GM12878 (cell line): ENCODE results near the gene ZNF101. TPM values are rescaled to one million over a fixed set of nuclear protein-coding genes. Genes with fewer than 3 reads are reported as not detected.

Experiments
- ASH2L ChIP-seq: fragments of 300-600, 200-600 bp; sonication (generic); IDR thresholded peaks from 2 replicates; pipeline ENCODE4 v1.6.1; 2017; ENCODE audit warnings: low read depth, mild to moderate bottlenecking, borderline replicate concordance
- BACH1 ChIP-seq: fragments of 450-650 bp; IDR thresholded peaks from 2 replicates; pipeline ENCODE4 v1.6.1; 2017; ENCODE audit warnings: mild to moderate bottlenecking, borderline replicate concordance
- BCL11A ChIP-seq: IDR thresholded peaks from 2 replicates; pipeline ENCODE4 v1.6.1; 2011; ENCODE audit warnings: low read depth, low read length
- BHLHE40 ChIP-seq, 2 experiments: fragments of 450-650 bp in 1 of 2; IDR thresholded peaks; 2 replicates each; pipeline ENCODE4 v1.6.1; 2011 to 2017; ENCODE audit warnings: low read depth in 2 of 2, borderline replicate concordance in 1 of 2, improper control_type of control experiment in 1 of 2, low read length in 1 of 2, mild to moderate bottlenecking in 1 of 2
- CBX3 ChIP-seq: fragments of 200-600 bp; sonication (generic); IDR thresholded peaks from 2 replicates; pipeline ENCODE4 v1.6.1; 2016; ENCODE audit warnings: low read depth, borderline replicate concordance
- JUNB ChIP-seq: IDR thresholded peaks from 2 replicates; pipeline ENCODE4 v1.6.1; 2016; ENCODE audit warnings: antibody characterized with exemption, mild to moderate bottlenecking
- NR2C1 ChIP-seq: fragments of 450-650 bp; IDR thresholded peaks from 2 replicates; pipeline ENCODE4 v1.6.1; 2017; ENCODE audit warnings: antibody characterized with exemption, mild to moderate bottlenecking, moderate library complexity
- POLR2A ChIP-seq: IDR thresholded peaks from 2 replicates; pipeline ENCODE4 v1.6.1; 2011; ENCODE audit warnings: low read depth, mild to moderate bottlenecking, low read length
- POU2F2 ChIP-seq: IDR thresholded peaks from 3 replicates; pipeline ENCODE4 v1.6.1; 2011; ENCODE audit warnings: low read depth, mild to moderate bottlenecking, low read length, borderline replicate concordance
- RBBP5 ChIP-seq: fragments of 200-600 bp; sonication (generic); conservative IDR thresholded peaks from 2 replicates; pipeline ENCODE4 v1.6.1; 2016
- RCOR1 ChIP-seq: conservative IDR thresholded peaks from 2 replicates; pipeline ENCODE4 v1.6.1; 2012; ENCODE audit warnings: low read depth, low read length, improper control_type of control experiment
- SREBF1 ChIP-seq: IDR thresholded peaks from 2 replicates; pipeline ENCODE4 v1.6.1; 2012; ENCODE audit warnings: mild to moderate bottlenecking, low read length
- TAF1 ChIP-seq: IDR thresholded peaks from 2 replicates; pipeline ENCODE4 v1.6.1; 2011; ENCODE audit warnings: mild to moderate bottlenecking, low read depth, low read length, borderline replicate concordance
- TCF7 ChIP-seq: IDR thresholded peaks from 2 replicates; pipeline ENCODE4 v1.6.1; 2014; ENCODE audit warnings: antibody characterized with exemption, borderline replicate concordance
- ZNF217 ChIP-seq: fragments of 450-650 bp; IDR thresholded peaks from 2 replicates; pipeline ENCODE4 v1.6.1; 2017; ENCODE audit warnings: antibody characterized with exemption, mild to moderate bottlenecking
- ZNF384 ChIP-seq: IDR thresholded peaks from 2 replicates; pipeline ENCODE4 v1.6.1; 2012; ENCODE audit warnings: low read depth, mild to moderate bottlenecking, low read length, improper control_type of control experiment, borderline replicate concordance
- polyA plus RNA-seq, 11 experiments: library from polyadenylated mRNA; depleted of rRNA in 4 of 11; unstranded in 6 of 11; stranded (reverse) in 5 of 11; fragments of >200 nt; fragmentation: Nextera tagmentation in 4 of 11; fragmentation: Illumina TruSeq in 1 of 11; extraction: Ambion mirVana in 4 of 11; extraction: Trizol in 1 of 11; gene quantifications; 1 replicate in 1 of 11; 2 replicates in 10 of 11; pipeline versions ENCODE4 v1.2.1 to v1.2.3, GENCODE V29; 2011 to 2016; ENCODE audit warnings: inconsistent platforms in 2 of 11, missing spikeins in 2 of 11, low read depth in 1 of 11
- total RNA-seq, 4 experiments: library from RNA; depleted of rRNA in 3 of 4; stranded (reverse); fragments of >200 nt in 3 of 4; fragmentation: Illumina TruSeq in 1 of 4; extraction: Trizol in 1 of 4; gene quantifications; 2 replicates each; pipeline versions ENCODE4 v1.2.1 to v1.2.3, GENCODE V29; 2013 to 2021
- TF ChIP-seq, protein P1 (sequence below): IDR thresholded peaks from 2 replicates; pipeline ENCODE4 v1.6.1; 2012; ENCODE audit warnings: mild to moderate bottlenecking, low read depth, low read length
- TF ChIP-seq, protein P2 (sequence below): IDR thresholded peaks from 2 replicates; pipeline ENCODE4 v1.6.1; 2011; ENCODE audit warnings: low read depth, low read length, improper control_type of control experiment, borderline replicate concordance
- TF ChIP-seq, protein P3 (sequence below): fragments of 450-650 bp; IDR thresholded peaks from 2 replicates; pipeline ENCODE4 v1.6.1; 2017; ENCODE audit warnings: mild to moderate bottlenecking, moderate library complexity

Gene ZNF101
- total and polyA plus RNA-seq, 10 of the 15 experiments (the other 5 are each of a cell fraction or from before 2014, with no cell fraction given) = 15.2 to 40.5 (median 19.8) TPM

DNA sequence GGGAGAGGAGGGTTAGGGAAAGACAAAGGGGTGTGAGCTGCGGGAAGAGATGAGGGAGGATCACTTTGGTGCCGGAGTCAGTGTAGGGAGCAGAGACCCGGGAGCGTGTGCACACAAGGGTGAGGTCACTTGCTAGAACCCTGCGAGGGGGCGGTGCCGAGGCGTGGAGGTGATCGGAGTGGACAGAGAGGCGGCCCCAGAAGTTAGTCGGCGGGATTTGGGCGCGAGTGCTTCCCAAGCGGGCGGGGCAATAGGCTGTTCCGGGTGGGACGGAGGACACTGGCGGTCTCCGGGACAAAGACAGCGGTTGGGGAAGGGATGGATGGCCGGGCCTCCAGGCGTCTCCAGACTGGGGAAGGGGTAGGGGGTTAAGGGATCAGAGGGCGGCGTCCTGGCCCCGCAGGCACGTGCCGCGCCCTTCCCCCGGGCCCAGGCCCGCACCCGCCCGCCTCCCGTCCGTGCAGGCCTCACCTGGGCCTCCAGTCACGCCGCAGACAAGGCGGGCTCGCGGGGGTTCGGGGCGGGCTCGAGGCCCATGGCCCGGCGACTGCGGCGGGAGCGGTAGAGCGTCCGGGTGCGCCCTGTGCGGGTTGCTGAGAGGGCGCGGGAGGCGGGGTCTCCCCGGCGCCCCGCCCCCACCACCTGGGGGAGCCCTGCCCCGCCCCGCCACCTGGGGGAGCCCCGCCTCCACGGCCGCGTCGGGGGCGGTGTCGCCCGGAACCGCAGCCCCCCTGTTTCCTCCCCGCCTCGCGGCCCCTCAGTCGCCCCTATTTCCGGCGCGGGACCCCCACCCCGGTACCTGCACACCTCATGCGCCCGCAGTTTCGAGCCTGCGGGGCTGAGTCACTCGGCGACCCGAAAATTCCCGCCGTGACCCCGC, 40.8 kb upstream of the ZNF101 start, which contains the start of gene LPAR2 (continued):
- TF ChIP-seq, protein P1, sequence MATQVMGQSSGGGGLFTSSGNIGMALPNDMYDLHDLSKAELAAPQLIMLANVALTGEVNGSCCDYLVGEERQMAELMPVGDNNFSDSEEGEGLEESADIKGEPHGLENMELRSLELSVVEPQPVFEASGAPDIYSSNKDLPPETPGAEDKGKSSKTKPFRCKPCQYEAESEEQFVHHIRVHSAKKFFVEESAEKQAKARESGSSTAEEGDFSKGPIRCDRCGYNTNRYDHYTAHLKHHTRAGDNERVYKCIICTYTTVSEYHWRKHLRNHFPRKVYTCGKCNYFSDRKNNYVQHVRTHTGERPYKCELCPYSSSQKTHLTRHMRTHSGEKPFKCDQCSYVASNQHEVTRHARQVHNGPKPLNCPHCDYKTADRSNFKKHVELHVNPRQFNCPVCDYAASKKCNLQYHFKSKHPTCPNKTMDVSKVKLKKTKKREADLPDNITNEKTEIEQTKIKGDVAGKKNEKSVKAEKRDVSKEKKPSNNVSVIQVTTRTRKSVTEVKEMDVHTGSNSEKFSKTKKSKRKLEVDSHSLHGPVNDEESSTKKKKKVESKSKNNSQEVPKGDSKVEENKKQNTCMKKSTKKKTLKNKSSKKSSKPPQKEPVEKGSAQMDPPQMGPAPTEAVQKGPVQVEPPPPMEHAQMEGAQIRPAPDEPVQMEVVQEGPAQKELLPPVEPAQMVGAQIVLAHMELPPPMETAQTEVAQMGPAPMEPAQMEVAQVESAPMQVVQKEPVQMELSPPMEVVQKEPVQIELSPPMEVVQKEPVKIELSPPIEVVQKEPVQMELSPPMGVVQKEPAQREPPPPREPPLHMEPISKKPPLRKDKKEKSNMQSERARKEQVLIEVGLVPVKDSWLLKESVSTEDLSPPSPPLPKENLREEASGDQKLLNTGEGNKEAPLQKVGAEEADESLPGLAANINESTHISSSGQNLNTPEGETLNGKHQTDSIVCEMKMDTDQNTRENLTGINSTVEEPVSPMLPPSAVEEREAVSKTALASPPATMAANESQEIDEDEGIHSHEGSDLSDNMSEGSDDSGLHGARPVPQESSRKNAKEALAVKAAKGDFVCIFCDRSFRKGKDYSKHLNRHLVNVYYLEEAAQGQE = no peak
- TF ChIP-seq ZNF217 (no peak), CBX3 (no peak), RBBP5 (no peak), SREBF1 (no peak), BACH1 (peak; percentile 70; the same call in 1 of the 2 replicates), ASH2L (no peak), NR2C1 (no peak), JUNB (no peak), POU2F2 (no peak; the same call in 2 of the 3 replicates), POLR2A (peak; percentile 31), ZNF384 (no peak), TCF7 (no peak), BCL11A (no peak), BHLHE40 (IDR thresholded peaks at IDR 0.05; ENCODE audit: borderline replicate concordance in 1 of 2, low read depth in 2 of 2, low read length in 1 of 2) (peak; percentile 93 to 99), RCOR1 (no peak), TAF1 (0 out of 2 replicates have a peak, but pooled peaks have one; percentile 22)
- TF ChIP-seq, protein P2, sequence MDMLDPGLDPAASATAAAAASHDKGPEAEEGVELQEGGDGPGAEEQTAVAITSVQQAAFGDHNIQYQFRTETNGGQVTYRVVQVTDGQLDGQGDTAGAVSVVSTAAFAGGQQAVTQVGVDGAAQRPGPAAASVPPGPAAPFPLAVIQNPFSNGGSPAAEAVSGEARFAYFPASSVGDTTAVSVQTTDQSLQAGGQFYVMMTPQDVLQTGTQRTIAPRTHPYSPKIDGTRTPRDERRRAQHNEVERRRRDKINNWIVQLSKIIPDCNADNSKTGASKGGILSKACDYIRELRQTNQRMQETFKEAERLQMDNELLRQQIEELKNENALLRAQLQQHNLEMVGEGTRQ = no peak
- TF ChIP-seq, protein P3, sequence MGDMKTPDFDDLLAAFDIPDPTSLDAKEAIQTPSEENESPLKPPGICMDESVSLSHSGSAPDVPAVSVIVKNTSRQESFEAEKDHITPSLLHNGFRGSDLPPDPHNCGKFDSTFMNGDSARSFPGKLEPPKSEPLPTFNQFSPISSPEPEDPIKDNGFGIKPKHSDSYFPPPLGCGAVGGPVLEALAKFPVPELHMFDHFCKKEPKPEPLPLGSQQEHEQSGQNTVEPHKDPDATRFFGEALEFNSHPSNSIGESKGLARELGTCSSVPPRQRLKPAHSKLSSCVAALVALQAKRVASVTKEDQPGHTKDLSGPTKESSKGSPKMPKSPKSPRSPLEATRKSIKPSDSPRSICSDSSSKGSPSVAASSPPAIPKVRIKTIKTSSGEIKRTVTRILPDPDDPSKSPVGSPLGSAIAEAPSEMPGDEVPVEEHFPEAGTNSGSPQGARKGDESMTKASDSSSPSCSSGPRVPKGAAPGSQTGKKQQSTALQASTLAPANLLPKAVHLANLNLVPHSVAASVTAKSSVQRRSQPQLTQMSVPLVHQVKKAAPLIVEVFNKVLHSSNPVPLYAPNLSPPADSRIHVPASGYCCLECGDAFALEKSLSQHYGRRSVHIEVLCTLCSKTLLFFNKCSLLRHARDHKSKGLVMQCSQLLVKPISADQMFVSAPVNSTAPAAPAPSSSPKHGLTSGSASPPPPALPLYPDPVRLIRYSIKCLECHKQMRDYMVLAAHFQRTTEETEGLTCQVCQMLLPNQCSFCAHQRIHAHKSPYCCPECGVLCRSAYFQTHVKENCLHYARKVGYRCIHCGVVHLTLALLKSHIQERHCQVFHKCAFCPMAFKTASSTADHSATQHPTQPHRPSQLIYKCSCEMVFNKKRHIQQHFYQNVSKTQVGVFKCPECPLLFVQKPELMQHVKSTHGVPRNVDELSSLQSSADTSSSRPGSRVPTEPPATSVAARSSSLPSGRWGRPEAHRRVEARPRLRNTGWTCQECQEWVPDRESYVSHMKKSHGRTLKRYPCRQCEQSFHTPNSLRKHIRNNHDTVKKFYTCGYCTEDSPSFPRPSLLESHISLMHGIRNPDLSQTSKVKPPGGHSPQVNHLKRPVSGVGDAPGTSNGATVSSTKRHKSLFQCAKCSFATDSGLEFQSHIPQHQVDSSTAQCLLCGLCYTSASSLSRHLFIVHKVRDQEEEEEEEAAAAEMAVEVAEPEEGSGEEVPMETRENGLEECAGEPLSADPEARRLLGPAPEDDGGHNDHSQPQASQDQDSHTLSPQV = no peak
